Thyroid gland (tissue), 4 donors: Measurements from ENCODE around the gene HOXA3.

ENCODE experiments used
- CTCF ChIP-seq, 6 experiments: fragments of 200-600 bp in 3 of 6; fragments of 450-650 bp in 3 of 6; sonication (generic) in 3 of 6; IDR thresholded peaks; one replicate each; pipeline ENCODE4 v1.5.1; 2016 to 2019; ENCODE audit warnings: antibody characterized with exemption in 6 of 6, mild to moderate bottlenecking in 2 of 6, inconsistent platforms in 1 of 6, moderate library complexity in 1 of 6
- POLR2A ChIP-seq, 2 donors: fragments of 450-650 bp; IDR thresholded peaks; one replicate each; pipeline ENCODE4 v1.6.1; 2017; ENCODE audit warnings: antibody characterized with exemption in 2 of 2, mild to moderate bottlenecking in 2 of 2, moderate library complexity in 1 of 2

- no peak for TF ChIP-seq CTCF (IDR thresholded peaks at IDR 0.05)
- TF ChIP-seq POLR2A (IDR thresholded peaks at IDR 0.05) = peak in 1 of 2 donors; percentile 49
Measured at GRCh38 chr7:27130540-27131389, 21.6 kb downstream of the HOXA3 start, which contains the start of gene HOXA4.
